GM13976 (cell line): ENCODE results near the gene PYROXD2.

ENCODE experiments used
- DNase-seq: peaks from one replicate; pipeline ENCODE4 v3.0.0; 2012; ENCODE audit warnings: low spot score
- CTCF ChIP-seq: IDR thresholded peaks from 2 replicates; pipeline ENCODE4 v1.5.1; 2012; ENCODE audit warnings: borderline replicate concordance, mild to moderate bottlenecking; ENCODE audit not compliant: insufficient read depth; ENCODE audit errors: extremely low read depth, missing control alignments, control extremely low read depth
- in situ Hi-C: fragments of 300-500 bp; cut with MboI; formaldehyde crosslinking; loops from one replicate; pipeline ENCODE4 v1.12.0; 2022; ENCODE audit warnings: low sequenced_read_pairs, mixed read lengths, inconsistent platforms; ENCODE audit not compliant: unreplicated experiment

PYROXD2 gene

GRCh38 chr10:98435178-98435577, 20.2 kb upstream of the PYROXD2 start:
- in situ Hi-C loops: no loop called here
- peak; percentile 6 for DNase-seq
- TF ChIP-seq CTCF: no peak

- in situ Hi-C loops: no loop called here
- DNase-seq: peak; percentile 5
- no peak for TF ChIP-seq CTCF
Measured at GRCh38 chr10:98433881-98434732, 19.1 kb upstream of the PYROXD2 start.

- in situ Hi-C loops: no loop called here
- no peak for DNase-seq
- no peak for TF ChIP-seq CTCF
Measured at GRCh38 chr10:98433371-98433770, 18.4 kb upstream of the PYROXD2 start.

GRCh38 chr10:98432330-98432729, 17.3 kb upstream of the PYROXD2 start:
- in situ Hi-C loops: no loop called here
- TF ChIP-seq CTCF: no peak
- no peak for DNase-seq

GRCh38 chr10:98431016-98431415, 16.0 kb upstream of the PYROXD2 start:
- DNase-seq: peak; percentile 17
- in situ Hi-C loops: no loop called here
- no peak for TF ChIP-seq CTCF

GRCh38 chr10:98430427-98430826, 15.4 kb upstream of the PYROXD2 start:
- no peak for TF ChIP-seq CTCF
- in situ Hi-C loops: no loop called here
- no peak for DNase-seq
